Osteocyte (in vitro differentiated cells): ENCODE data around the gene CLPX. TPM values are rescaled to one million over a fixed set of nuclear protein-coding genes. Genes with fewer than 3 reads are reported as not detected.

ENCODE experiments used
- DNase-seq: peaks from one replicate; pipeline ENCODE4 v3.0.0; 2021; ENCODE audit warnings: mixed read lengths; ENCODE audit not compliant: unreplicated experiment; ENCODE audit errors: extremely low spot score
- H3K27ac Mint-ChIP-seq: one replicate; pipeline ENCODE4 v1.8.0; 2021; ENCODE audit warnings: mild to moderate bottlenecking, mixed read lengths; ENCODE audit not compliant: unreplicated experiment
- H3K27me3 Mint-ChIP-seq: one replicate; pipeline ENCODE4 v1.8.0; 2021; ENCODE audit warnings: mixed read lengths; ENCODE audit not compliant: unreplicated experiment
- H3K36me3 Mint-ChIP-seq: one replicate; pipeline ENCODE4 v1.8.0; 2021; ENCODE audit warnings: mixed read lengths; ENCODE audit not compliant: unreplicated experiment
- H3K4me1 Mint-ChIP-seq: one replicate; pipeline ENCODE4 v1.8.0; 2021; ENCODE audit warnings: mixed read lengths; ENCODE audit not compliant: unreplicated experiment
- H3K4me3 Mint-ChIP-seq: one replicate; pipeline ENCODE4 v1.8.0; 2021; ENCODE audit warnings: mild to moderate bottlenecking, moderate library complexity, mixed read lengths; ENCODE audit not compliant: unreplicated experiment
- H3K9me3 Mint-ChIP-seq: one replicate; pipeline ENCODE4 v1.8.0; 2021; ENCODE audit warnings: mixed read lengths; ENCODE audit not compliant: unreplicated experiment
- total RNA-seq: library from RNA; stranded (reverse); gene quantifications from 2 replicates; pipeline ENCODE4 v1.2.1, GENCODE V29; 2021
- TF ChIP-seq, protein P1 (sequence below): fragments of 200-600 bp; sonication (generic); IDR thresholded peaks from 2 replicates; pipeline ENCODE4 v1.5.0; 2021; ENCODE audit warnings: antibody characterized with exemption, mild to moderate bottlenecking, moderate library complexity

The CLPX gene
- total RNA-seq, 1 donor from 2014 or later, result 62.8 TPM

DNA sequence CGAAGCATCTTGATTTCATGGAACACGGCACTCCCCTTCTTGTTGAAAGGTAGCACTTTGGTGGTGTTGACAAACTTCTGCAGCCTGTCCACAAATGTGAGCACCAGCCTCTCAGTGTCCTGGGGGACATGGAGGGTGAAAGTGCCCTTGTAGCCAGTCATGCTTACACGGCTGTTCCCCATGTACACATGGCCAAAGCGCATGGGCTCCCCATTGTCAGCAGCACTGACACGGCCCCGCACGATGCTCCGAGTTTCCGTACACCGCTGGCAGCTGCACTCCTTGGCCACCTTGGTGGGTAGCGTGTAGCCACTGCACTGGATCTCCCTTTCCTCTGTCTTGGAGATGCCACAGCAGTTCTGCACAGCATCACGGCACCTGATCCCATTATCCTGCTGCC, 13.4 kb upstream of the CLPX start:
- no peak overlapping the region for H3K4me3 Mint-ChIP-seq
- H3K27me3 Mint-ChIP-seq, result peaks cover 14% of the 10 kb centered on the region
- no peak for DNase-seq
- TF ChIP-seq, protein P1, sequence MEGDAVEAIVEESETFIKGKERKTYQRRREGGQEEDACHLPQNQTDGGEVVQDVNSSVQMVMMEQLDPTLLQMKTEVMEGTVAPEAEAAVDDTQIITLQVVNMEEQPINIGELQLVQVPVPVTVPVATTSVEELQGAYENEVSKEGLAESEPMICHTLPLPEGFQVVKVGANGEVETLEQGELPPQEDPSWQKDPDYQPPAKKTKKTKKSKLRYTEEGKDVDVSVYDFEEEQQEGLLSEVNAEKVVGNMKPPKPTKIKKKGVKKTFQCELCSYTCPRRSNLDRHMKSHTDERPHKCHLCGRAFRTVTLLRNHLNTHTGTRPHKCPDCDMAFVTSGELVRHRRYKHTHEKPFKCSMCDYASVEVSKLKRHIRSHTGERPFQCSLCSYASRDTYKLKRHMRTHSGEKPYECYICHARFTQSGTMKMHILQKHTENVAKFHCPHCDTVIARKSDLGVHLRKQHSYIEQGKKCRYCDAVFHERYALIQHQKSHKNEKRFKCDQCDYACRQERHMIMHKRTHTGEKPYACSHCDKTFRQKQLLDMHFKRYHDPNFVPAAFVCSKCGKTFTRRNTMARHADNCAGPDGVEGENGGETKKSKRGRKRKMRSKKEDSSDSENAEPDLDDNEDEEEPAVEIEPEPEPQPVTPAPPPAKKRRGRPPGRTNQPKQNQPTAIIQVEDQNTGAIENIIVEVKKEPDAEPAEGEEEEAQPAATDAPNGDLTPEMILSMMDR, result no peak
- H3K27ac Mint-ChIP-seq, result no peak overlapping the region
- H3K9me3 Mint-ChIP-seq, result no peaks in the 10 kb centered on the region
- H3K36me3 Mint-ChIP-seq, result no peaks in the 10 kb centered on the region
- H3K4me1 Mint-ChIP-seq, result no peaks in the 10 kb centered on the region

DNA sequence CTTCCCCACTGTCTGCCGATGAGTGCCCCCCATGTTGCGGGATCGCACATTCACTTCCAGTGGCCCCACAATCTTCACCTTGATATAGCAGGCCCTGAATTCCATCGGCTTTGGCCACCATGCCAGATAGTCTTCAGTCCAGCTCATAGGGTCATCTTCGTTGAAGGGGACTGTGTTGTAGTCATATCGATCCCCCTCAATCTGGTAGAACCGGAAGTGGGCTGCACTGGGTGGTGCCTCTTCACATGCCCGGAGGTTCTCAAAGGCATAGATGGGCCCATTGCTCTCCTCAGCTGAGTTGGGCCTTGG, 12.1 kb upstream of the CLPX start:
- TF ChIP-seq, protein P1, result no peak
- Mint-ChIP-seq H3K4me3 (no peak overlapping the region), H3K9me3 (no peaks in the 10 kb centered on the region), H3K36me3 (no peaks in the 10 kb centered on the region), H3K27ac (no peak overlapping the region), H3K27me3 (peaks cover 12% of the 10 kb centered on the region), H3K4me1 (no peaks in the 10 kb centered on the region)
- DNase-seq, result no peak

DNA sequence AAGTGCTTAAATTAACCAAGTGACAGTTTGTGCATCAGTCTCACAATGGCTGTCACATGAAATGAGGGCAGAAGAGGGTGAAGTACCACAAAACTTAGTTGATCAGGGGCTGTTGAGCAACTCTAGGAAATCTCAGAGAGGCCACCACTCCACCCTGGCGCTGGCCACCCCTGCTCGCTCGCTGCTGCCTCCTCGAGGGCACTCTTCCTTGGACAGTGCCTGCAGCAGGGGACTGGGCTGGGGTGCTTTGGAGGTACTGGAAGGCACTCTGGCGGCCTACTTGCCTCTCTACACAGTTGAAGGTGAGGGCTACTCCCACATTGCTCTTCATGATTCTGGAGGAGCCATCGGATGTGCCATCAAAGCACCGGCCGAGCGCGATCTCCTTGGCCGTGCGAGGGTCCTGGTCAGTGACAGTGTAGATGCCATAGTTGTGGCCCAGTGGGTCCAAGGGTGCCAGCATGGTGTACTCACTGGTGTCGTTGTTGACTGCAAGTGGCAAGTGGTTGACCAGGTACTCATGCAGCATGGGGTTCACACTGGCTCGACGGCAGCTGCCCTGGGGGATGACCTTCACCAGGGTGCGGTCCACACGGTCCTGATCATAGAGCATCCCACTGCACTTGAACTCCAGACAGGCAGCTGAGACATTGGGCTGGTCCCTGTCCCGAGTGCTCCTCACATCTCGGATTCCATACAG, 11.6 kb upstream of the CLPX start:
- Mint-ChIP-seq H3K4me1 (no peaks in the 10 kb centered on the region), H3K4me3 (no peak overlapping the region), H3K27ac (no peak overlapping the region), H3K27me3 (peaks cover 12% of the 10 kb centered on the region), H3K9me3 (no peaks in the 10 kb centered on the region), H3K36me3 (no peaks in the 10 kb centered on the region)
- TF ChIP-seq, protein P1, result no peak
- no peak for DNase-seq

DNA sequence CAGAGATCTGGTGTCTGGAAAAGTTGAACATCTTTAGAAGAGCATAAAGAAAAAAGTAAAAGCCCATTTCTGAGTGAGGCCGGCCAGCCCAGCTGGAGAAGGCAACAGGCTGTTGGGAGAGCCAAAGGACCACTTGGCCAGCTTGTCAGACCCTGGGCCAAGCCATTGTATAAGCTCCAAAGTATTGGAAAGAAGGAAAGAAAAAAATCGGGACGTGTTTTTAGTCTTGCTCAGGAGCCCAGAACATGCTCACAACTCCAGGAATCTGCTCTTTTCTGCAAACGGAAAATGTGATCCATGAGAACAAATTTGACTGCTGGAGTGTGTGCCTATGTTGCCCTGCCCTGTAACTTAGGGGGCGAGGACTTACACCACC, 10.4 kb upstream of the CLPX start:
- no peaks in the 10 kb centered on the region for H3K4me1 Mint-ChIP-seq
- H3K36me3 Mint-ChIP-seq, result no peaks in the 10 kb centered on the region
- H3K27me3 Mint-ChIP-seq, result peaks cover 7% of the 10 kb centered on the region
- no peak overlapping the region for H3K4me3 Mint-ChIP-seq
- no peaks in the 10 kb centered on the region for H3K9me3 Mint-ChIP-seq
- TF ChIP-seq, protein P1, result no peak
- H3K27ac Mint-ChIP-seq, result no peak overlapping the region
- no peak for DNase-seq

DNA sequence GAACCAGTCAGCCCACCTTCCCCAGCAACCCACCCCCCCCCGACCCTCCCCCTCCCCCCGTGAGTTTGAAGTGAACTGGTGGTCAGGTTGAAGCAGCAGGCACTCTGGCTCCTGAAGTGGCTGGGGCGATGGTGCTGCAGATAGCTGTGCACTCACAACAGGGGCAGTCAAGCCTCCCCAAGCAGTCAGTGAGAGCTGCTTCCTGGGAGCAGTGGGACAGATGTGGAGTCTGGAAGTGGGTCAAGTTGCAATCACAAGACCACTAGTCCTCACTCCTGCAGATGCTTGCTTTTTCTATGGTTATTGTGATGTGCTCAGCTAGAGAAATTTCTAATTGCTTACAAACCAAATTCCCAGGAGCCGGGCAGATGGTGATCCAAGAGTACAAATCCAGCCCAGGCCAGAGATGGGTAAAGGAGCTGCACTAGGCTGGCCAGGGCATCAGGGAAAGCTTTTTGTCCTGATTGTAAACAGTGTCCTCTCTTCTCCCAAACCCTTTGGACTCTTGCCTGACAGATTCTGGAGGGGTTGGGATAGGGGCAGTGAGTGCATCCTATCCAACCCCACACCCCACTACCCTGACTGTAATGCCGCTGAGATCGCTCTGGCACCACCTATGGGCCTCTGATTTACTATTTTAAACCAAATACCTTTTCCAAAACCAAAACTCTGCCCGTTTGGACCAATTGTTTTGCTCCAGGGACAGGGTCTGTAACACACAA, 9.8 kb upstream of the CLPX start:
- H3K27ac Mint-ChIP-seq, result no peak overlapping the region
- H3K36me3 Mint-ChIP-seq, result no peaks in the 10 kb centered on the region
- H3K9me3 Mint-ChIP-seq, result no peaks in the 10 kb centered on the region
- no peak for DNase-seq
- no peak overlapping the region for H3K4me3 Mint-ChIP-seq
- no peaks in the 10 kb centered on the region for H3K4me1 Mint-ChIP-seq
- TF ChIP-seq, protein P1, result no peak
- peaks cover 3% of the 10 kb centered on the region for H3K27me3 Mint-ChIP-seq
